Peyer's patch (tissue), 4 donors: ENCODE results near the gene SPOCK3. TPM values are rescaled to one million over a fixed set of nuclear protein-coding genes. Genes with fewer than 3 reads are reported as not detected.

ENCODE experiments used
- DNase-seq, 3 donors: peaks; one replicate each; pipeline ENCODE4 v3.0.0-alpha.2; 2017 to 2019
- H3K27ac ChIP-seq, 4 donors: fragments of 200-600 bp; sonication (generic); one replicate each; pipeline ENCODE4 v1.5.1; 2016 to 2019
- H3K27me3 ChIP-seq, 2 donors: fragments of 200-600 bp; sonication (generic); one replicate each; pipeline ENCODE4 v1.5.1; 2019
- H3K36me3 ChIP-seq, 3 donors: fragments of 200-600 bp; sonication (generic); one replicate each; pipeline ENCODE4 v1.5.1; 2016 to 2019
- H3K4me1 ChIP-seq, 4 donors: fragments of 200-600 bp; sonication (generic); one replicate each; pipeline ENCODE4 v1.5.1; 2016 to 2019
- H3K4me3 ChIP-seq, 4 donors: fragments of 200-600 bp; sonication (generic); 1 replicate in 3 of 4; 2 replicates in 1 of 4; pipeline ENCODE4 v1.5.1; 2016 to 2019; ENCODE audit warnings: mild to moderate bottlenecking in 1 of 4
- H3K9me3 ChIP-seq, 4 donors: fragments of 200-600 bp; sonication (generic); one replicate each; pipeline ENCODE4 v1.5.1; 2016 to 2019; ENCODE audit warnings: mild to moderate bottlenecking in 1 of 4
- POLR2A ChIP-seq, 2 donors: fragments of 450-650 bp; IDR thresholded peaks; one replicate each; pipeline ENCODE4 v1.5.1; 2017; ENCODE audit warnings: antibody characterized with exemption in 2 of 2, mild to moderate bottlenecking in 2 of 2, moderate library complexity in 2 of 2
- total RNA-seq, 4 donors: library from RNA; depleted of rRNA; stranded (reverse); fragments of >200 nt; gene quantifications; one replicate each; pipeline ENCODE4 v1.1.0, GENCODE V29; 2016
- TF ChIP-seq, protein P1 (sequence below), 6 experiments: fragments of 450-650 bp in 4 of 6; fragments of 200-600 bp in 2 of 6; sonication (generic) in 1 of 6; IDR thresholded peaks; one replicate each; pipeline ENCODE4 v1.5.1; 2017 to 2019; ENCODE audit warnings: antibody characterized with exemption in 6 of 6, mild to moderate bottlenecking in 3 of 6, moderate library complexity in 1 of 6

The SPOCK3 gene
- total RNA-seq, 4 donors from 2014 or later: 1.7 TPM; not detected in 3

DNA sequence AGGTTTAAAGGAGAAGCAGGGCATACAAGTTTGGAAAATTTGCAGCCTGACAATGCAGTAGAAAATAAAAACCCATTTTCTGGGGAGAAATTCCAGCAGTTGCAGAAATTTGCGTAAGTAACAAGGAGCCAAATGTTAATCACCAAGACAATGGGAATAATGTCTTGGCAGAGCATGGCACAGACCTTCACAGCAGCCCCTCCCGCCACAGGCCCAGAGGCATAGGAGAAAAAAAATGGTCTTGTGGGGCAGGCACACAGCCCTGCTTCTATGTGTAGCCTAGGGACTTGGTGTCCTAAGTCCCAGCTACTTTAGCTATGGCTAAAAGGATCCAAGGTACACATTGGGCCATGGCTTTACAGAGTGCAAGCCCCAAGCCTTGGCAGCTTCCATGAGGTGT, 65.7 kb downstream of the SPOCK3 start:
- no peak for DNase-seq
- TF ChIP-seq, protein P1, sequence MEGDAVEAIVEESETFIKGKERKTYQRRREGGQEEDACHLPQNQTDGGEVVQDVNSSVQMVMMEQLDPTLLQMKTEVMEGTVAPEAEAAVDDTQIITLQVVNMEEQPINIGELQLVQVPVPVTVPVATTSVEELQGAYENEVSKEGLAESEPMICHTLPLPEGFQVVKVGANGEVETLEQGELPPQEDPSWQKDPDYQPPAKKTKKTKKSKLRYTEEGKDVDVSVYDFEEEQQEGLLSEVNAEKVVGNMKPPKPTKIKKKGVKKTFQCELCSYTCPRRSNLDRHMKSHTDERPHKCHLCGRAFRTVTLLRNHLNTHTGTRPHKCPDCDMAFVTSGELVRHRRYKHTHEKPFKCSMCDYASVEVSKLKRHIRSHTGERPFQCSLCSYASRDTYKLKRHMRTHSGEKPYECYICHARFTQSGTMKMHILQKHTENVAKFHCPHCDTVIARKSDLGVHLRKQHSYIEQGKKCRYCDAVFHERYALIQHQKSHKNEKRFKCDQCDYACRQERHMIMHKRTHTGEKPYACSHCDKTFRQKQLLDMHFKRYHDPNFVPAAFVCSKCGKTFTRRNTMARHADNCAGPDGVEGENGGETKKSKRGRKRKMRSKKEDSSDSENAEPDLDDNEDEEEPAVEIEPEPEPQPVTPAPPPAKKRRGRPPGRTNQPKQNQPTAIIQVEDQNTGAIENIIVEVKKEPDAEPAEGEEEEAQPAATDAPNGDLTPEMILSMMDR (IDR thresholded peaks at IDR 0.05): no peak
- no peak for TF ChIP-seq POLR2A (IDR thresholded peaks at IDR 0.05)
- H3K4me3 ChIP-seq: no peak overlapping the region
- no peaks in the 10 kb centered on the region for H3K9me3 ChIP-seq
- no peaks in the 10 kb centered on the region for H3K4me1 ChIP-seq
- H3K36me3 ChIP-seq: no peaks in the 10 kb centered on the region
- no peak overlapping the region for H3K27ac ChIP-seq
- H3K27me3 ChIP-seq: no peaks in the 10 kb centered on the region

DNA sequence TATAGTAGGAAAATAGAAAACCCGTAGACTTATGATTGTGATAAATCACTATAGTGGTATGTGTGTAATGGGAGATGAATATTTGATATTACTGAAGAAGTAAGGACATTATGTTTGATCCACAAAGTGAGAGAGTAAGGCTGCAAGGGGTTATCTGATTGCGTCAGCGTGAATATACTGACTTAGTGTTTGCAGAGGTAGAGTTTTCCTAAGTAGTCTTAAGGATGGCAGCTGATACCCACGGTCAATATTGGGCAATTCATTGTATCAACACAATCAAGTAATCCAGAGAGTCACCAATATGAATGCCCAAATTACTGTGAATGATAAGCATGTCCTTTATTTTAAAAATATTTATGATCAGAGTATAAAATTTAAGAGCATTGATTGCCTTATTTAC, 83.7 kb downstream of the SPOCK3 start:
- H3K27ac ChIP-seq: no peak overlapping the region
- no peak for DNase-seq
- H3K9me3 ChIP-seq: no peaks in the 10 kb centered on the region
- no peaks in the 10 kb centered on the region for H3K27me3 ChIP-seq
- TF ChIP-seq, protein P1 (IDR thresholded peaks at IDR 0.05): no peak
- TF ChIP-seq POLR2A (IDR thresholded peaks at IDR 0.05): no peak
- no peaks in the 10 kb centered on the region for H3K36me3 ChIP-seq
- no peak overlapping the region for H3K4me3 ChIP-seq
- H3K4me1 ChIP-seq: no peaks in the 10 kb centered on the region

DNA sequence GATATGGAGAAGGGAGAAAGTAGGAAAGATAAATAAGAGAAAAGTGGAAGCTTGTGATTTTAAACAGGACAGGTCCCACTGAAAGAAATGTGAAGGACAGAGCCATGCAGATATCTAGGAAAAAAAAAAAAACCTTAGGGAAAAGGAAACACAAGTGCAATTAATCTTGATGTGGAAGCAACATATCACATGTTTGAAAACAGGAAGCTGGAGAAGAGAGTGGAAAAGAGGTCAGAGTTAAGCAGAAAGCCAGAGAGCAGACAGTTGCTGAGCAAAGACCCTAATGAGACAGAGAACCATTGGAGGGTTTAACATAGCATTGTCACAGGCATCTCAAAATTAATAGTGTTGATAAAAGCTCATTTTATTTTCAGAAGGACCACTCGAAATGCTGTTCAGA, 89.7 kb downstream of the SPOCK3 start:
- H3K4me3 ChIP-seq: no peak overlapping the region
- H3K4me1 ChIP-seq: no peaks in the 10 kb centered on the region
- DNase-seq: no peak
- no peak overlapping the region for H3K27ac ChIP-seq
- no peaks in the 10 kb centered on the region for H3K9me3 ChIP-seq
- TF ChIP-seq, protein P1 (IDR thresholded peaks at IDR 0.05): no peak
- no peak for TF ChIP-seq POLR2A (IDR thresholded peaks at IDR 0.05)
- H3K27me3 ChIP-seq: no peaks in the 10 kb centered on the region
- no peaks in the 10 kb centered on the region for H3K36me3 ChIP-seq

DNA sequence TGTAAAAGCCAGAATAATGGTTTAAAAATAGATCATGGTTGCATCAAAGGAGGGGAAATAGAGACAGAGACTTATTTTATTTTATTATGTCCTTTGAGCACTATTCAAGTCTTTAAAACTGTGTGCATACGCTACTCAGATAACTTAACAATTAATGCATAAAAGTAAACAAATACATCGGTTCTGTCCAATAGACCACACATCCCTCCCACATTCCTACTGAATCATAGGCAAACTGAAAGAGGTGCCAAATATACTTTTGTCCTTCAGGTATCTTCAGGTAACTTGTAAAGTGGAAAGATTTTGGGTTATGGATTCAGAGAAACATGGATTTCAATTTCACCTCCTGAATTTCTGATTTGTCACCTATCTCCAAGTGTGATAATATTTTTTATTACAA, 91.3 kb downstream of the SPOCK3 start:
- no peak for DNase-seq
- no peaks in the 10 kb centered on the region for H3K27me3 ChIP-seq

DNA sequence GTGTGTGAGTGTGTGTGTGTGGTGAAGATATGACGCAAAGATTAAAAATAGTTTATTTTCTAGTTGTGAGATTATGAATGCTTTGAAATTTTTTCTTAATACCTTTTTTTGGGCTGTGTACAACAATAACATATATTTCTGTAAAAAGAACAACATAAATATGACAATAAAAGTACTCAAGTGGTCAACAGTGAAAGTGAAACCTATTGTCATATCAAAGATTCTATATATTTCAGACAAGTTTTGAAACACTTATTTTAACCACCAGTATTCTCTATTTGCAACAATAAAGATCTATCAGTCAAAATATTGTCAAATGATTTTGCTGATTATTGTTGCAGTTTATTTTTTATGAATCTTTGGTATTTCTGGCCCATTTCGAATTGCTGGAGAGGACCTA, 98.0 kb downstream of the SPOCK3 start:
- H3K27ac ChIP-seq: no peak overlapping the region
- no peaks in the 10 kb centered on the region for H3K27me3 ChIP-seq
- DNase-seq: no peak
- H3K36me3 ChIP-seq: no peaks in the 10 kb centered on the region
- no peaks in the 10 kb centered on the region for H3K9me3 ChIP-seq
- H3K4me3 ChIP-seq: no peak overlapping the region
- no peaks in the 10 kb centered on the region for H3K4me1 ChIP-seq
- TF ChIP-seq, protein P1 (IDR thresholded peaks at IDR 0.05): no peak
- TF ChIP-seq POLR2A (IDR thresholded peaks at IDR 0.05): no peak

More for the DNA sequence above, 91.3 kb downstream of the SPOCK3 start:
- Histone ChIP-seq H3K36me3 (no peaks in the 10 kb centered on the region), H3K4me1 (no peaks in the 10 kb centered on the region), H3K9me3 (no peaks in the 10 kb centered on the region), H3K27ac (no peak overlapping the region), H3K4me3 (no peak overlapping the region)
- no peak for TF ChIP-seq POLR2A (IDR thresholded peaks at IDR 0.05)
- TF ChIP-seq, protein P1 (IDR thresholded peaks at IDR 0.05): no peak

DNA sequence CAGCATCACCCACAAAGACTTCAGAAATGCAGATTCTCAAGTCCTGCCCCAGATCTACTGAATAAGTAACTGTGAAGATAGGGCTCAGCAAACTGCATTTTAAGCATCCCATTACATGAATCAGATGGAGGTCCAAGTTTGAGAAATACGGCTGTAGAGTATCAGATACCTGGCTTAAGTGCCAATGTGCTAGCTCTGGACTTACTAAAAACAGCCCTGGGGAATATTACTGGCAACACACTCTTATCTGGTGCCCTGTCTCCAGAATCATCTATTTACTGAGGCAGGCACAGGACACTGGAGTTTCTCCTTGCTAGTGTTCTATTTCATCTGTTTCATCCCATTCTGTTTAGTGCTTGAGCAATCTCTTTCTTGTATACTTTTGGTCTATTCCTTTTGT, 105.1 kb downstream of the SPOCK3 start:
- H3K4me3 ChIP-seq: no peak overlapping the region
- H3K9me3 ChIP-seq: no peaks in the 10 kb centered on the region
- no peaks in the 10 kb centered on the region for H3K27me3 ChIP-seq
- DNase-seq: no peak
- TF ChIP-seq, protein P1 (IDR thresholded peaks at IDR 0.05): no peak
- no peak for TF ChIP-seq POLR2A (IDR thresholded peaks at IDR 0.05)
- no peaks in the 10 kb centered on the region for H3K4me1 ChIP-seq
- no peaks in the 10 kb centered on the region for H3K36me3 ChIP-seq
- no peak overlapping the region for H3K27ac ChIP-seq
